Hematopoietic multipotent progenitor cell (in vitro differentiated cells): Measurements from ENCODE around the gene ALKBH5. TPM values are rescaled to one million over a fixed set of nuclear protein-coding genes. Genes with fewer than 3 reads are reported as not detected.

Experiments
- DNase-seq, 3 donors: peaks; one replicate each; pipeline ENCODE4 v3.0.0-alpha.2; 2011 to 2015; ENCODE audit warnings: low read depth in 2 of 3, low spot score in 2 of 3
- total RNA-seq: library from RNA; depleted of rRNA; stranded (reverse); fragments of >200 nt; gene quantifications from one replicate; pipeline ENCODE4 v1.2.3, GENCODE V29; 2012

The ALKBH5 gene
- total RNA-seq, 1 donor, result 104 TPM

DNA sequence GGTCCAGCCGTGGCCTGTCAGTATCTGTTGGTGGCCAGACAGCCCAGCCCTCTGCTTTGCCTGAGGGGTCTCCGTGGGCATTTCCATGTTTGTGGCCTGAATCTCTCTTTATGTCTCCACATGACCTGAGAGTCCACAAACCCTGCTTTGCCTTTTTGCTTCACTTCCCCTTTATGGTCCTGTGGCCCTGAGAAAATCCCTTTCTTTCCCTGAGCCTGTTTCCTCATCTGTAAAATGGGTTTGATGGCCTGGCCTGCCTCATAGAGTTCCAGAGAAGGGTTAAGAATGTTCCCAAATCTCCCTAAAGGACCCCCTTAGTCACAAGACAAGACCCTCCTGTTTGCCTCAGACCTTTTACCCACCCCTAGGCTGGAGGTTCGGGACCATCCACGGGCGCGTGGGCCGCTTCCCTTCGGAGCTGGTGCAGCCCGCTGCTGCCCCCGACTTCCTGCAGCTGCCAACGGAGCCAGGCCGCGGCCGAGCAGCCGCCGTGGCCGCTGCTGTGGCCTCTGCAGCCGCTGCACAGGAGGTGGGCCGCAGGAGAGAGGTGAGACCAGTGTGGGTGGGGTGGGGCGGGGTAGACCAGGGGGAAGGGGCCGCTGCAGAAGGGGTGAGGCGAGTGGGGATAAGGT, 26.2 kb upstream of the ALKBH5 start:
- no peak for DNase-seq

DNA sequence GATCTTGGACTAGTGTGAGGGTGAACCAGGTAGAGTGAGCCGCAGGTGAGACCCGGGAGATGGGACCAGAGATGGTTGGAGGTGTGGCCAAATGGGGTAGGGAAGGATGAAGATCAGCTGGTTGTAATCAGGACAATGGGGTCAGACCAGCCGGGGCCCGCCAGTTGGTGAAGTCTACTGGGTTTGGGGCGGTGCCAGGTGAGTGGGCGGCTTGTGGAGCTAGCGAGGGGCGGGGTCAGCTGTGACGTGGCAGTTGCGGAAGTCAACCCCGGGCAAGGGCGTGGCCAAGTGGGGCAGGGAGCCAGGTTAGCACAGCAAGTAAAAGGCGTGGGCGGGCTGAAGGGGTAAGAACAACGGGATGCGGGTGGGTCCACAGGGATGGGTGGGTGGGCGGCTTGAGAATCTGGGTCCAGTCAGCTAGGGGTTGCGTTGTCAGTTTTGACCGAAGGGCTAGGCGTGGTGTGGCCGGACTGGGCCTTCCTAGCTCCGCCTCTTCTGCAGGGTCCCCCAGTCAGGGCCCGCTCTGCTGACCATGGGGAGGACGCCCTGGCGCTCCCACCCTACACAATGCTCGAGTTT, 25.5 kb upstream of the ALKBH5 start:
- DNase-seq, result peak; percentile 77 to 95 (median 92)

DNA sequence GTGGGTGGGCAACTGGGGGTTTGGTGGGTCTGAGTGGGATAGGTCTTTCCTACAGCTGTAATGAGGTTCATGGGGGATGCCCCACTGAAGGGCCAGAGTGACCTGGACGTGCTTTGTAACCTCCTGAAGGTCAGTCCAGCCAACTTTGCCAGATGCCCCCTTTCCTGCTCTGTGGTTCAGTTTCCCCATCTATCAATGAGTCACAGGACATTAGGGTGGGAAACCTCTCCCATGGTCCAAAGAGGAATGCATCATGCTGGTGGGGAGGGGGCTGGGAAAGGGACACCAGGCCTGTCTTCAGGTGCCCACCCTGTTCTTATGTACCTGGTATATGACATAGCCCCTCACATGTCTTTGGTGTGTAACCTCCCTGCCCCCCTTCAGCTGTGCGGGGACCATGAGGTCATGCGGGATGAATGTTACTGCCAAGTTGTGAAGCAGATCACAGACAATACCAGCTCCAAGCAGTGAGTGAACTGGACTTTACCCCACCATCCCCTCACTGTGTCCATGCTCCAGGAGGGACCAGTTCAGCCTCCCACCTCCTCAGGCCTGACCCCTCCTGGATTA, 24.0 kb upstream of the ALKBH5 start:
- DNase-seq, result no peak

DNA sequence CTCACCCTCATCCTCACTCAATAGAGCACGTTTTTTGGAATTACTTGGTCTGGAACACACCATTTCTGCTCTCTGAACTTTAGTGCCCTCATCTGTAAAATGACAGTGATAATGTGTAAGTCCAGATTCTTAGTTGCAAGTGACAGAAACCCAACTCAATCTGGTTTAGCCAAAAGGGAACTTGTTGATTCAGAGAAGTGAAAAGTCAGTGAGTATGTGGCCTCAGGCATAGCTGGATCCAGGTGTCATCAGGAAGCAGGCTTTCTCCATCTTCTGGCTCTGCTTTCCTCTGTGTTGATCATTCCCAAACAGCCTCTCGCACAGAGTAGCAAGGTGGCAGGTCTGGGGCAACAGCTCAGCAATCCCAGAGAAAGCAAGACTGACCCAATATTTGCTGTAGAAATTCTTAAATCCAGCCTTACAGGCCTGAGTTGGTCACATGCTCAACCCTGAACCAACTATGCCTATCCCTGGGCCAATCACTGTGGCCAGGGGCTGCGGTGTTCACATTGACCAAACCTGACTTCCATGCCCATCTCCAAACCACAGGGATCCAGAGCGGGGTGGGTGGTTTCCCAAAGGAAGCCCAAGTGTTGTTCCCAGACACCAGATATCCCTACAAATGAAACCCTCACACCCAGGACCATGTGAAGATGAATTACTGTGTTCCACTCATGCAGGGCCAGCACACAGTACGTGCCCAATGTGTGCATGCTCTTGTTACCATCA, 23.3 kb upstream of the ALKBH5 start:
- DNase-seq, result no peak

DNA sequence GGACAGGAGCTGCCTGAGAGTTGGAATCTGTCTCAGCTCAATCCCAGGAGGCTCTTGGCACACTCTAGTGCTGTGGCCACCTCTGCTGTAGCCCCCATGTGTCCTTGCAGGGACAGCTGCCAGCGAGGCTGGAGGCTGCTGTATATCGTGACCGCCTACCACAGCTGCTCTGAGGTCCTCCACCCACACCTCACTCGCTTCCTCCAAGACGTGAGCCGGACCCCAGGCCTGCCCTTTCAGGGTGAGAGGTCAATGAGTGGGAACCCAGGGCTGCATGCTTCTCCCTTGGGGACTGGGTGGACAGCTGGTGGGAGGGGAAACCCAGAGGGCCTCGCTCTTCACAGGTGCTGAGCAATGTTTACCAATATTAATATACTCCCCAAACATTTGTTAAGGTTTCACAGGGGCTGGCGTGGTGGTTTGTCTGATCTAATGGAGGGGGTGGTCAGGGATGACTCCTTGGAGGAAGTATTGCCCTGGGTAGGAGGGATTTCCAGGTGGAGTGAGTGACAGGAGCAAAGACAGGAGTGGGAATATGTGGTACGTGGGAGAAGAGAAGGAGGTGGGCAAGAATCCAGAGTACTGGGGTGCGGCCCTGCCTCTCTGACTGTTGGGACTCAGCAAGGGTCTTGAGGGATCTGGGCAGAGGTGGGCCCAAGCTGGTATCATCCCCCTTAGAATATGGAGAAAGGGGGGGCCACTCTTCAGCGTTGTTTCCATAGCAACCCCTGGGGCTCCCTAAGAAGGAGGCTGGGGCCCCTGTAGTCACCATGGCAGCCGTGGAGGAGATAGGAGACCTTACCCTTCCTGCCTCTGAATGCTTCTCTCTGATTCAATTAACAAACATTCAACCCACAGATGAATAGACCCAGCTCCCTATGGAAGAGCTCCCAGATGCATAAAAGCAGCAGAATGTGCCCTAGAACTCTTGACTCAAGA, 22.2 kb upstream of the ALKBH5 start:
- no peak for DNase-seq

DNA sequence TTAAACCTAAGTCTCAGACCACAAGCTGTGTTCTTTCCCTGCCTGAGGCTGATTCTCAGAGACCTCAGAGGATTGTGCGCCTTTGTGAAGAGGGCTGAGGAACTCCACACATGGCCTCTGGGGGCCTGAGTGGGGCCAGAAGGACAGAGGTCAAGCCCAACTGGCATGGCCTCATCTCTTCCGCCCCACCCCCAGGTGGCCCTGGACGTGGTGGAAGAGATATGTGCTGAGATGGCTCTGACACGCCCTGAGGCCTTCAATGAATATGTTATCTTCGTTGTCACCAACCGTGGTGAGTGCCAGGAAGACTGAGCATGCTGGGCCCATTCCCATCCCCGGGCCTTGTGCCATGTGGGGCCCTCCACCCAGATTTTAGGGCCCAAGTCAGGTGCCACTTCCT, 20.1 kb upstream of the ALKBH5 start:
- DNase-seq, result no peak

DNA sequence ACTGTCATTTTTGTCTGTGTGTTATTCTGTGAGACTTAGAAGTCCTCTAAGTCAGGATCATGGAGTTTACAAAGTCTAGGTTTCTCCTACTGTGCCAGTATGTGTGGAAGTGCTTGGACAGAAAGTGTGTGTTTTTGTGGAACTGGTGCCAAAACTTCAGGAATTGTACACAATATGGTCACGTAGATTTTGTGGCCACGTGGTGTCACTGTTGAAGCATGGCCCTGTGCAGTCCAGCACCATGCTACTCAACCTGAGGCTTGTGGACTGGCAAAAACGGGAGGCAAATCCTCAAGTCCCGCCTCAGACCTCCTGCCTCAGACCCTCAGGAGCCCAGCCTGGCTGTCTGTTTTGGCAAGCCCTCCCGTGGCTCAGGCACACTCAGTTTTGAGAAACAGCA, 16.7 kb upstream of the ALKBH5 start:
- DNase-seq, result no peak

DNA sequence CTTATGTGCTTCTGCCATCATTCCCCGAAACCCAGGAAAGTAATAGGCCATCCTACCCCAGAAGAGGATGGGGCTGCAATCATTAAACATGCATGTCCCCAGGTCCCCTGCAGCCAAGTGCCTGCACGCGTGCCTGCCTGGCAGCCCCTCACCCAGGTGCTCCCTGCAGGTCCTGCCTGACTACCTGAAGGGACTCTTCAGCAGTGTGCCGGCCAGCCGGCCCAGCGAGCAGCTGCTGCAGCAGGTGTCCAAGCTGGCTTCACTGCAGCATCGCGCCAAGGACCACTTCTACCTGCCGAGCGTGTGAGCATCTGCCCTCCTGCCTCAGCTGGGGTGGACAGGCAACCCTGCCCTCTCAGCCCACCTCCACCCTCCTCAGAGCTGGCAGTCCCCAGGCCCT, 16.2 kb upstream of the ALKBH5 start:
- no peak for DNase-seq

DNA sequence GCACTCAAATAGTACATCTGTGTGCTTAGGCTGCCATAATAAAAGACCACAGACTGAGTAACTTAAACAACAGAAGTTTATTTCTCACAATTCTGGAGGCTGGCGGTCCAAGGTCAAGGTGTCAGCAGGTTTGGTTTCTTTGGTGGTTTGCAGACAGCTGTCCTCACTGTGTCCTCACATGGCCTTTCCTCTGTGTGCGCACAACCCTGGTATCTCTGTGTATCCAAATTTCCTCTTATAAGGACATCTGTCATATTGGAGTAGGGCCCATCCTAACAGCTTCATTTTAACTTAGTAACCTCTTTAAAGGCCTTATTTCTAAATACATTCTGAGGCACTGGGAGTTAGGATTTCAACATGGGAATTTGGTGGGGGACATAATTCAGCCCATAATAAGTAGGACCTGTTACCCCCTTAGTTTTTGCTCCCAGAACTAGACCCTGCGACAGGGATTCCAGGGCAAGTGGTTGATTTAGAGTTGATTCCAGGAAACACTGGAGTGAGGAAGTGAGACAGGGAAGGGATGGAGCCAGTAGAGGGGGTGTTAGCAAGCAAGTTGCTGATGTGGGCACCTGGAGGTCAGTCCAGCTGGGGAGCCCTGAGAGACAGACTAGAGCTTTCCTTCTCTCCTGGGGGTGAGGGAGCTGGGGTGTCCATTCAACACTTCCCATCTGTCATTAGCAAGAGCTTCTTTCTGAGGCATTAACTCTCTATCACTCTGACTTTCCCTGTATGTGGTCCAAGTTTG, 10.9 kb upstream of the ALKBH5 start:
- DNase-seq, result no peak

DNA sequence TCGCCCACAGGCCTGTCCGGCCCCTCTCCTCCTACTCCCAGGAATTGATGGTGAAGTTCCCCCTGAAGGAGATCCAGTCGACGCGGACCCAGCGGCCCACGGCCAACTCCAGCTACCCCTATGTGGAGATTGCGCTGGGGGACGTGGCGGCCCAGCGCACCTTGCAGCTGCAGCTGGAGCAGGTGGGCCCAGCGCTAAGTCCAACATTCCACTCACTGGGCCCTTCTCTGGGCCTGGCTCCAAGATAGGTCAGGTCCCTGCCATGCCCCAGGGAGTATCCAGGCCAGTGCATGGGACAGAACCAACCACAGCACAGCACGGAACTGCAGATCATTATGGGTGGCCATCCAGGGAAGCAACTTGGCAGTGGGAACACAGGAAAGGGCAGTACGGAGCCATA, 9.9 kb upstream of the ALKBH5 start:
- DNase-seq, result no peak

DNA sequence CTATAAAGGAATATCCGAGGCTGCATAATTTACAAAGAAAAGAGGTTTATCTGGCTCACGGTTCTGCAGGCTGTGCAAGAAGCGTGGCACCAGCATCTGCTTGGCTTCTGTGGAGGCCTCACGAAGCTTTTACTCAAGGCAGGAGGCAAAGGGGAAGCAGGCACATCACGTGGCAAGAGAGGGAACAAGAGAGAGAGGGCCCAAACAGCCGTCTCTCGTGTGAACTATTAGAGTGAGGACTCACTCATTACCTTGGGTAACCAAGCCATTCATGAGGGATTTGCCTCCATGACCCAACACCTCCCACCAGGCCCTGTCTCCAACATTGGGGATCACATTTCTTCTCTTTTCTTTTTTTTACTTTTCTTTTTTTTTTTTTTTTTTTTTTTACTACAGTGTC, 7.5 kb upstream of the ALKBH5 start:
- DNase-seq, result peak in 2 of 3 donors; percentile 31 to 57

DNA sequence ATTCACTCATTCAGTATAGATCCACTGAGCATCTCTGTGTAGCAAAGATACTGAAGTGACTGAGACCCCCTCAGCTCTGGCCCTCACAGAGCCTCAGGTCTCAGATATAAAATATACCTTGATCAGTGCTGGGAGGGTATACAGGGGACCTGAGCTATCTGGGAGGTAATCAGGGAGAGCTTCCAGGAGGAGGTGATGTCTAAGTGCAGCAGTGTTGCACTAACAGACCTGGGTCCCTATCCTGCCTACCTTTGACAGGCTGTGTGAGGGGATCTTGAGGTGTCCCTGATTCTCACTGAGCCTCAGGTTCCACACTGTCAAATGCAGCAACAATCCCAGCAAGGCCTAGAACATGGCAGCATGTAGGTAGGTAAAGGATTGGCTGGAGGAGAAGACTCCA, 6.5 kb upstream of the ALKBH5 start:
- no peak for DNase-seq

DNA sequence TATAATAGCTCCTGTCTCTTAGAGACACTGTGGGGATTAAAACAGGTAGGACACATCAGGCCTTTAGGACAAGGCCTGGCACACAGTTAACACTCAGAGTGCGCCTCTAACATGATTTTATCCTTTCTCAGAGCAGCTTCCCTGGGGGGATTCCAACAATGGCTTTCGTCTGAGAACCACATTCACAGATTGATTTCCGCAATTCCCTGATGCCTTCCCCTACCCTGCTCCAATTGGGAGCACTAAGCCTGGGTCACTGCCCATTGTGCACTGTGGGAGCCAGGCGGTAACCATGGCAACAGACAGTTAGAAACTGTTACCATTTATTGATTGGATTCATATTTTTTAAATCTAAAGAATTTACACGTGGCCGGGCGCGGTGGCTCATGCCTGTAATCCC, 5.9 kb upstream of the ALKBH5 start:
- DNase-seq, result no peak

DNA sequence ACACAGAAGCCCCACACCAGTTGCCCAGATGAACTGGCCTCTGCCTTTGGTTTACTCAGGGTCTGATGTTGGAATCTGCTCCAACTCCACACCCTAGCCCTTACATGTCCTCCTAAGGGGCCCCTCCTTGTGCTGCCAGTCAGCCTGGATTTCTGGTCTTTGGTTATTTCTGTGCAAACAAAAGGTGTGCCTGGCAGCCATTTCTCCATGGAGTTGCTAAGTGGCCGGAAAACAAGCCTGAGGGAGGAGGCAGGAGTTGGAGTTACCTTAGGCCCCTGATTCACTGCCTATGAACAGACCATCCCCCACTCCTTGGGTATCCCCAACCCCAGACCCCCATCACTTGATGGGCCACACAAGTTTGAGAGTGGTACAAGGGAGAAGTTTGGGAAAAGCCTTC, 4.4 kb upstream of the ALKBH5 start:
- no peak for DNase-seq

DNA sequence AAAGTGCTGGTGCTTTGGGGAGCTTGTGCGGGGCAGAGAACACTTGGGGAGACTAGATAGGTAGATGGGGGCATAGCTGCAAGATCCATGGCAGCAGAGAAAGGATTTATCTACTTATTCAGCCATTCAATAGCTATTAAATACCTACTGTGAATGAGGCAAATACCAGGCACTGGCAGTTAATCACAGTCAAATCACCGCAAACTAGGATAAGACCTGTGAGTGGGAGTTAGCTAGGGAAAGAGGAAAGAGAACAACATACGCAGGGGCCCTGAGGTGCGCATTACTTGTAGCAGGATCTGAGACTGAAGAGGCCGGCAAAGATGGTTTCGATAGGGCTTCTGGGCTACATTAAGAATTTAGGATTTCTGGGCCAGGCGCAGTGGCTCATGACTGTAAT, 3.8 kb upstream of the ALKBH5 start:
- DNase-seq, result no peak

DNA sequence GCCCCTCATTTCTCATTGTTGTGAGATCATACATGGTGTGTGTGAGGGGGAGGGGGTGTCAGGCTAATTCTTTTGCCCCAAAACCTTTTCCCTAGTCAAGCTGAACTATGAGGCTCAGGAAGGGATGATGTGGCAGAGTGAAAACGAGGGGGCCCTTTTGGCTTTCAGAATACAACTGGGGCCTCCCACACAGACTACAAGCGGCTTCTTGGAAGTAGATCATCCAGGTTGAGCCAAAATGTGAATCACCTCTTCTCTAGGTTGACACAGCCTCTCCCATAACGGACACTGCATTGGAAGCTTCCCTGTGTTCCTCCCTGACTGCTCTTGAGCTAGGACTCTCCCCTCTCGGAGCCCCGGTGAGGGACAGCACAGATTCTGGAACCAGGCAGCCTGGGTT, 2.3 kb upstream of the ALKBH5 start:
- DNase-seq, result no peak

DNA sequence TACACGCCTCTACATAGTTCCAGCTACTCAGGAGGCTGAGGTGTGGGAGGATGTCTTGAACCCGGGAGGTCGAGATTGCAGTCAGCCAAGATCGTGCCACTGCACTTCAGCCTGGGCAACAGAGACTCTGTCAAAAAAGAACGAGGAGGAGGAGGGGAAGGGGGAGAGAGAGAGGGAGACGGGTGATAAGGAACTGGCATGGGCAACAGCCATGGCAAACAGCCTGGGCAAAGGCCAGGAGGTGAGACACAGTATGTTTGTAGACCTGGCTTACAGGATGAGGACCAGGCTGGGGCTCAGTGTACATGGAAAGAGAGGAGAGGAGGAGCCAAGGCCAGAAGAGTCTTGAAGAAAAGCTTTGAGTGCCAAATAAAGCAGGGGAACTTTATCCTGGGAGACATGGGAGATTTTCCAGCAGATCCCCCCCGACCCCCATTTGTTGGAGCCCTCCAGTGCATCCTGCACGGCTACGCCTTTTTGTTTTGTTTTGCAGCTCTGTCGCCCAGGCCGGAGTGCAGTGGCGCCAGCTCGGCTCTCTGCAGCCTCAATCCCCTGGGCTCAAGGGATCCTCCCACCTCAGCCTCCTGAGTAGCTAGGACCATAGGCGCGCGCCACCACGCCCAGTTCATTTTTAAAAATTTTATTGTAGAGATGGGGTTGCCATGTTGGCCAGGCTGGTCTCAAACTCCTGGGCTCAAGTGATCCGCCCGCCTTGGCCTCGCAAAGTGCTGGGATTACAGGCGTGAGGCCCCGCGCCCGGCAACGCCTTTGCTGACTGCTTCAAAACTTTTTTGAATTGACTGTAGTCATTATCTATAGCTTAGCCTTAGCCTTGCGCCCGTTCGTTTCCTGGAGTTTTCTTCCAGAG, 1.3 kb upstream of the ALKBH5 start:
- no peak for DNase-seq

DNA sequence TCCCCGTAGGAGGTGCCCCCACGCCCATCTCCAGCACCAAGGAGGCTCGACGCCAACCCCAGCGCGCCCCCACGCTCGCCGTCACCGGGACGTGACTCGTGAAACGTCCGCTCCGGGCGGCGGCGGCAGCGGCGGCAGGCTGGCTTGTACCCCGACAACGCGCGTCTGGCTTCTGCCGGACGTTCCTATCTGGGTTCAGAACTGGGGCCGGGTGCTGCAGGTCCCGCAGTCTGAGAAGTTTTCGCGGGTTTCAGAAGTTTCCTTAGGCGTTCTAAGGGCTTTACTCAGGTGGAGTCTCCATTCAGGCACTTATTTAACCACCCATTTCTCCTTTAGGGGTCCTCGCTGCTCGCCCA, 672 bp upstream of the ALKBH5 start:
- DNase-seq, result peak in 1 of 3 donors; percentile 85
